KOPT-K1 (cell line): ENCODE data around the gene DLG4.
A peak's percentile ranks its signal among the peaks of the same experiment; 100 is the strongest.

Experiments
- H3K27ac ChIP-seq: fragments of 200-600 bp; sonication (generic); 2 replicates; pipeline ENCODE4 v1.5.1; 2016; ENCODE audit warnings: antibody characterized with exemption, mild to moderate bottlenecking, low read depth, low read length; ENCODE audit not compliant: poor library complexity, severe bottlenecking
- H3K36me3 ChIP-seq: fragments of 200-600 bp; sonication (generic); 2 replicates; pipeline ENCODE4 v1.5.1; 2017; ENCODE audit warnings: antibody characterized with exemption, mild to moderate bottlenecking, low read length, moderate library complexity; ENCODE audit not compliant: insufficient read depth
- H3K9me3 ChIP-seq: fragments of 200-600 bp; sonication (generic); 2 replicates; pipeline ENCODE4 v1.5.1; 2017; ENCODE audit warnings: antibody characterized with exemption, low read length, mild to moderate bottlenecking; ENCODE audit not compliant: insufficient read depth, poor library complexity, severe bottlenecking

Gene DLG4

GRCh38 chr17:7225711-7226331 is 6.2 kb upstream of the DLG4 start:
- Histone ChIP-seq H3K36me3 (peaks cover 91% of the 10 kb centered on the region), H3K9me3 (no peaks in the 10 kb centered on the region), H3K27ac (no peak overlapping the region)

GRCh38 chr17:7224661-7225111 is 5.0 kb upstream of the DLG4 start:
- Histone ChIP-seq H3K27ac (no peak overlapping the region), H3K36me3 (peaks cover 79% of the 10 kb centered on the region), H3K9me3 (no peaks in the 10 kb centered on the region)

- H3K9me3 ChIP-seq, result no peaks in the 10 kb centered on the region
- peaks cover 74% of the 10 kb centered on the region for H3K36me3 ChIP-seq
- no peak overlapping the region for H3K27ac ChIP-seq
Observed at GRCh38 chr17:7224110-7224509, 4.5 kb upstream of the DLG4 start.

GRCh38 chr17:7223375-7223774 is 3.7 kb upstream of the DLG4 start:
- H3K36me3 ChIP-seq, result peaks cover 66% of the 10 kb centered on the region

GRCh38 chr17:7222972-7223292 is 3.3 kb upstream of the DLG4 start:
- H3K9me3 ChIP-seq, result no peaks in the 10 kb centered on the region
- no peak overlapping the region for H3K27ac ChIP-seq
- peaks cover 62% of the 10 kb centered on the region for H3K36me3 ChIP-seq

More at GRCh38 chr17:7223375-7223774, 3.7 kb upstream of the DLG4 start:
- H3K9me3 ChIP-seq, result no peaks in the 10 kb centered on the region
- no peak overlapping the region for H3K27ac ChIP-seq

- Histone ChIP-seq H3K9me3 (no peaks in the 10 kb centered on the region), H3K27ac (no peak overlapping the region), H3K36me3 (peaks cover 56% of the 10 kb centered on the region)
Observed at GRCh38 chr17:7222093-7222971, 2.7 kb upstream of the DLG4 start.

GRCh38 chr17:7221278-7222092 is 1.8 kb upstream of the DLG4 start:
- no peaks in the 10 kb centered on the region for H3K9me3 ChIP-seq
- H3K27ac ChIP-seq, result no peak overlapping the region
- H3K36me3 ChIP-seq, result peaks cover 47% of the 10 kb centered on the region

- Histone ChIP-seq H3K9me3 (no peaks in the 10 kb centered on the region), H3K36me3 (peaks cover 40% of the 10 kb centered on the region), H3K27ac (peak overlapping the region; percentile 77)
Observed at GRCh38 chr17:7220593-7221277, 1.1 kb upstream of the DLG4 start.

GRCh38 chr17:7219229-7219811 is 316 bp downstream of the DLG4 start:
- H3K27ac ChIP-seq, result peak overlapping the region; percentile 77
- peaks cover 26% of the 10 kb centered on the region for H3K36me3 ChIP-seq

GRCh38 chr17:7218758-7219157 is 878 bp downstream of the DLG4 start:
- Histone ChIP-seq H3K36me3 (peaks cover 20% of the 10 kb centered on the region), H3K27ac (peak overlapping the region; percentile 77), H3K9me3 (no peaks in the 10 kb centered on the region)

More at GRCh38 chr17:7219229-7219811, 316 bp downstream of the DLG4 start:
- H3K9me3 ChIP-seq, result no peaks in the 10 kb centered on the region

- H3K9me3 ChIP-seq, result no peaks in the 10 kb centered on the region
- H3K36me3 ChIP-seq, result peaks cover 14% of the 10 kb centered on the region
- H3K27ac ChIP-seq, result peak overlapping the region; percentile 59
Observed at GRCh38 chr17:7218166-7218565, 1.5 kb downstream of the DLG4 start.

- H3K27ac ChIP-seq, result peak overlapping the region; percentile 59
- peaks cover 6% of the 10 kb centered on the region; the same call in 1 of the 2 replicates for H3K36me3 ChIP-seq
- no peaks in the 10 kb centered on the region for H3K9me3 ChIP-seq
Observed at GRCh38 chr17:7217113-7217987, 2.3 kb downstream of the DLG4 start.

GRCh38 chr17:7216242-7217112 is 3.2 kb downstream of the DLG4 start:
- H3K36me3 ChIP-seq, result no peaks in the 10 kb centered on the region
- no peaks in the 10 kb centered on the region for H3K9me3 ChIP-seq
- H3K27ac ChIP-seq, result peak overlapping the region; percentile 54
